Heart left ventricle (tissue), 13 donors: ENCODE measurements around the gene TMEM178B.

ENCODE experiments used
- POLR2A ChIP-seq, 2 donors: fragments of 450-650 bp; IDR thresholded peaks; one replicate each; pipeline ENCODE4 v1.6.1; 2017; ENCODE audit warnings: antibody characterized with exemption in 2 of 2, mild to moderate bottlenecking in 2 of 2, moderate library complexity in 2 of 2
- TF ChIP-seq, protein P1 (sequence below), 12 donors: fragments of 200-600 bp; sonication (generic) in 4 of 12; IDR thresholded peaks; one replicate each; pipeline versions ENCODE4 v1.5.0 to v1.8.0; 2018 to 2022; ENCODE audit warnings: antibody characterized with exemption in 12 of 12, mild to moderate bottlenecking in 5 of 12
- donor health status: ischemic (EF 13 %, LVEDD 7.1; RV severe dilation, severe dysfunction).
- donor health status: DM: no; HTN: yes; CAD: no.
- donor health status: DM: no; HTN: no; CAD: no.
- donor health status: ischemic (EF 25% LVEDD 6.9; RV normal size, moderate dysfunction).
- donor health status: ischemic (EF 25% LVEDD 5.7; RV mildly dilated, moderate dysfunction).
- donor health status: ischemic (EF 35%, LVEDD 5.7; RV mildly dilated, moderate dysfunction).
- donor health status: nonischemic (EF 11% LVEDD 7.7; RV severe dilation, severe dysfunction).
- donor health status: DM: yes; HTN: yes; CAD: no.
- donor health status: PGD.
- donor health status: ischemic (EF 29% LVEDD 5.4; RV normal size, mild dysfunction).
- donor health status: nonischemic (EF 23%, LVEDD 6.1; RV moderate dilation, normal function).

DNA sequence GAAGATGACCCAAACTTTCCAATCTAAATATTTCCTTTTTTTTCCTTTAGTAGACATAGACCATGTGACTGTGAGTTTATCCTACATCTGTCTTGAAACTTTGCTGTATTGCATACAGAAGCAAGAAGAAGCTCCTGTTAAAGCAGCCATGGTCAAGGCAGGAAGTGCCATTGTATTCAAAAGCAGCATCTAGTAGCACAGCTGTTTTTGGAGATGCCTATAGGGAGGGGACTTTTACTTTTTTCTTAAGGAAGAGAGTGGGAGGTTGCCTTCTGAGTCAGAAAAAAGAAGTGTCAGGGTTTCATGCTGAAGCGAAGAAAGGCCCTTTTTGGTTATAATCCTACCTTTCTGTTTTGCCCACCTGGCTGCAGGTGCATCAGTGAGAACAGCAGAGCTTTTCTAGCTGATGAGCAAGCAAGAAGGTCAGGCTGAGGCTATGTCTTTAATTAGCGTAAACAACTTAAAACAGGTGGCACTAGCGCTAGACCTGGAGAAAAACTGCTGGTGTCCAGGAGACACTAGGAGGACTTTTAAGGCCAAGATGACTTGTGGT, 243.2 kb downstream of the TMEM178B start:
- TF ChIP-seq, protein P1, sequence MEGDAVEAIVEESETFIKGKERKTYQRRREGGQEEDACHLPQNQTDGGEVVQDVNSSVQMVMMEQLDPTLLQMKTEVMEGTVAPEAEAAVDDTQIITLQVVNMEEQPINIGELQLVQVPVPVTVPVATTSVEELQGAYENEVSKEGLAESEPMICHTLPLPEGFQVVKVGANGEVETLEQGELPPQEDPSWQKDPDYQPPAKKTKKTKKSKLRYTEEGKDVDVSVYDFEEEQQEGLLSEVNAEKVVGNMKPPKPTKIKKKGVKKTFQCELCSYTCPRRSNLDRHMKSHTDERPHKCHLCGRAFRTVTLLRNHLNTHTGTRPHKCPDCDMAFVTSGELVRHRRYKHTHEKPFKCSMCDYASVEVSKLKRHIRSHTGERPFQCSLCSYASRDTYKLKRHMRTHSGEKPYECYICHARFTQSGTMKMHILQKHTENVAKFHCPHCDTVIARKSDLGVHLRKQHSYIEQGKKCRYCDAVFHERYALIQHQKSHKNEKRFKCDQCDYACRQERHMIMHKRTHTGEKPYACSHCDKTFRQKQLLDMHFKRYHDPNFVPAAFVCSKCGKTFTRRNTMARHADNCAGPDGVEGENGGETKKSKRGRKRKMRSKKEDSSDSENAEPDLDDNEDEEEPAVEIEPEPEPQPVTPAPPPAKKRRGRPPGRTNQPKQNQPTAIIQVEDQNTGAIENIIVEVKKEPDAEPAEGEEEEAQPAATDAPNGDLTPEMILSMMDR (IDR thresholded peaks at IDR 0.05), result no peak
- no peak for TF ChIP-seq POLR2A (IDR thresholded peaks at IDR 0.05)
